ENCODE measurements around the gene CARNS1. TPM values are rescaled to one million over a fixed set of nuclear protein-coding genes. Genes with fewer than 3 reads are reported as not detected.

Gene CARNS1
- total RNA-seq, 1 experiment from 2014 or later, result 0.13 TPM

GRCh38 chr11:67372993-67373647 is 42.4 kb upstream of the CARNS1 start, which contains the start of gene CLCF1:
TSS of gene CLCF1 (minus strand) at chr11:67373598. CDS start at chr11:67373539, 59 bp downstream.
- H3K27ac ChIP-seq (ENCODE audit: low read depth, low read length, poor library complexity, severe bottlenecking), result peak within 1 kb of the TSS; percentile 67
- no peak for DNase-seq (ENCODE audit: low spot score)
- CTCF ChIA-PET, result interaction anchor here (0.7 to 1.7 kb wide), 4 partner anchors 16 to 29 kb away, joined by 4 to 18 read pairs (median 8); partner anchors contain the start of gene PPP1CA
- POLR2A ChIA-PET (ENCODE audit: low non-redundant PET), result interaction anchor here (0.6 to 0.7 kb wide), 2 partner anchors 20 to 23 kb away, joined by 9 to 10 read pairs; no protein-coding TSS in a partner anchor
- no peaks in the 10 kb centered on the region for H3K36me3 ChIP-seq (ENCODE audit: insufficient read depth, low read length, poor library complexity, severe bottlenecking)
- H3K9me3 ChIP-seq (ENCODE audit: low read depth, low read length, poor library complexity, severe bottlenecking), result no peaks in the 10 kb centered on the region
- TF ChIP-seq, protein P1, sequence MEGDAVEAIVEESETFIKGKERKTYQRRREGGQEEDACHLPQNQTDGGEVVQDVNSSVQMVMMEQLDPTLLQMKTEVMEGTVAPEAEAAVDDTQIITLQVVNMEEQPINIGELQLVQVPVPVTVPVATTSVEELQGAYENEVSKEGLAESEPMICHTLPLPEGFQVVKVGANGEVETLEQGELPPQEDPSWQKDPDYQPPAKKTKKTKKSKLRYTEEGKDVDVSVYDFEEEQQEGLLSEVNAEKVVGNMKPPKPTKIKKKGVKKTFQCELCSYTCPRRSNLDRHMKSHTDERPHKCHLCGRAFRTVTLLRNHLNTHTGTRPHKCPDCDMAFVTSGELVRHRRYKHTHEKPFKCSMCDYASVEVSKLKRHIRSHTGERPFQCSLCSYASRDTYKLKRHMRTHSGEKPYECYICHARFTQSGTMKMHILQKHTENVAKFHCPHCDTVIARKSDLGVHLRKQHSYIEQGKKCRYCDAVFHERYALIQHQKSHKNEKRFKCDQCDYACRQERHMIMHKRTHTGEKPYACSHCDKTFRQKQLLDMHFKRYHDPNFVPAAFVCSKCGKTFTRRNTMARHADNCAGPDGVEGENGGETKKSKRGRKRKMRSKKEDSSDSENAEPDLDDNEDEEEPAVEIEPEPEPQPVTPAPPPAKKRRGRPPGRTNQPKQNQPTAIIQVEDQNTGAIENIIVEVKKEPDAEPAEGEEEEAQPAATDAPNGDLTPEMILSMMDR (conservative IDR thresholded peaks at IDR 0.05; ENCODE audit: low read depth, low read length), result no peak
- TF ChIP-seq EZH2 (IDR thresholded peaks at IDR 0.05; ENCODE audit: borderline replicate concordance, low read depth, low read length, poor library complexity, severe bottlenecking), result no peak
- peak within 1 kb of the TSS; percentile 74 for H3K4me3 ChIP-seq (ENCODE audit: low read depth, low read length, poor library complexity, severe bottlenecking)
- intact Hi-C loops (cut with micrococcal nuclease; ENCODE audit: unreplicated experiment), result no loop called here
- H3K27me3 ChIP-seq (replicated peaks; ENCODE audit: insufficient read depth, low read depth, low read length, poor library complexity), result no peaks in the 10 kb centered on the region
- no TSS peak for BruUV-seq (replicated peaks)
- H3K4me1 ChIP-seq (ENCODE audit: insufficient read depth, low read length, poor library complexity, severe bottlenecking), result peaks cover 36% of the 10 kb centered on the region

GRCh38 chr11:67373648-67374570 is 41.6 kb upstream of the CARNS1 start:
- no peak overlapping the region for H3K27ac ChIP-seq (ENCODE audit: low read depth, low read length, poor library complexity, severe bottlenecking)
- no peak for TF ChIP-seq EZH2 (IDR thresholded peaks at IDR 0.05; ENCODE audit: borderline replicate concordance, low read depth, low read length, poor library complexity, severe bottlenecking)
- TF ChIP-seq, protein P1 (conservative IDR thresholded peaks at IDR 0.05; ENCODE audit: low read depth, low read length), result peak; percentile 35; the same call in 1 of the 2 replicates
- peak overlapping the region; percentile 74 for H3K4me3 ChIP-seq (ENCODE audit: low read depth, low read length, poor library complexity, severe bottlenecking)
- peak; percentile 57 for DNase-seq (ENCODE audit: low spot score)
- no peaks in the 10 kb centered on the region for H3K36me3 ChIP-seq (ENCODE audit: insufficient read depth, low read length, poor library complexity, severe bottlenecking)
- no peaks in the 10 kb centered on the region for H3K27me3 ChIP-seq (replicated peaks; ENCODE audit: insufficient read depth, low read depth, low read length, poor library complexity)
- no peaks in the 10 kb centered on the region for H3K9me3 ChIP-seq (ENCODE audit: low read depth, low read length, poor library complexity, severe bottlenecking)
- BruUV-seq (replicated peaks), result no TSS peak
- CTCF ChIA-PET, result interaction anchor here (0.7 to 1.7 kb wide), 4 partner anchors 17 to 28 kb away, joined by 4 to 18 read pairs (median 8); partner anchors contain the start of gene PPP1CA
- intact Hi-C loops (cut with micrococcal nuclease; ENCODE audit: unreplicated experiment), result no loop called here
- peaks cover 36% of the 10 kb centered on the region for H3K4me1 ChIP-seq (ENCODE audit: insufficient read depth, low read length, poor library complexity, severe bottlenecking)
- POLR2A ChIA-PET (ENCODE audit: low non-redundant PET), result interaction anchor here (0.5 to 0.7 kb wide), 3 partner anchors 13 to 22 kb away, joined by 5 to 10 read pairs (median 9); no protein-coding TSS in a partner anchor

DNA sequence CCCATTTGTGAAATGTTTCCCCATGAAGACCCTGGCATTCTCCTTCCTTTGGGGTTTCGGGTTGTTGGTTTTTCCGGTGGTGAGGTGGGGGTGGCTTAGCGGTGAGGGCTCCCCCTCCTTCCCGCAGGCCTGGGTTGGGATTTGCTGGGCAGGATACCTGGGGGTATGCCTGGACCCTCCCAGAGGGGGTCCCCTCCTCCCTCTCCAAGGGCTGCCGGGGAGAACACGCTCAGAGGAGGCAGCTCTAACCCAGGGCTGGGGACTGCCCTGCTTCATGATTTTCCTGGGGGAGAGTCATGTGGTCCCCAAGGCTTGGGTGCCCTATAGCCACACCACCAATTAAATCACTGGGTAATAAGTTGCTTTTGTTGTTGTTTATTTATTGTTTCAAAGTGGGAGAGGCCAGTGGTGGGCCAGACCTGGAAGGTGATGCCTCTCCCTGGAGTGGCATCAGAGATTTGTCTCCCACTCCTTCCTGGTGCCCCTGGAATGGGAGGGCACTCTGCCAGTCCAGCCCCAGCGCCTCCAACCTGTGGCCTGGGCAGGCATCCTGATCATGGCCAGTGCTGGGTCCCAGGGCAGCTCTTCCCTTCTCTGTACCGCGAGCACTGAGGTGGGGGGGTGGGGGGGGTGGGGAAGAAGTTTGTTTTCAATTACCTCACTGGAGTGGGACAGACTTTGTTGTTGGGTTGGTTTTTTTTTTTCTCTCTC is 40.8 kb upstream of the CARNS1 start:
- H3K36me3 ChIP-seq (ENCODE audit: insufficient read depth, low read length, poor library complexity, severe bottlenecking), result no peaks in the 10 kb centered on the region
- H3K27ac ChIP-seq (ENCODE audit: low read depth, low read length, poor library complexity, severe bottlenecking), result no peak overlapping the region
- no TSS peak for BruUV-seq (replicated peaks)
- H3K4me3 ChIP-seq (ENCODE audit: low read depth, low read length, poor library complexity, severe bottlenecking), result no peak overlapping the region
- H3K4me1 ChIP-seq (ENCODE audit: insufficient read depth, low read length, poor library complexity, severe bottlenecking), result peaks cover 36% of the 10 kb centered on the region
- intact Hi-C loops (cut with micrococcal nuclease; ENCODE audit: unreplicated experiment), result no loop called here
- CTCF ChIA-PET, result interaction anchor here (1.5 to 1.7 kb wide), 2 partner anchors 18 to 27 kb away, joined by 9 to 18 read pairs; partner anchors contain the start of gene PPP1CA
- no peaks in the 10 kb centered on the region for H3K27me3 ChIP-seq (replicated peaks; ENCODE audit: insufficient read depth, low read depth, low read length, poor library complexity)
- H3K9me3 ChIP-seq (ENCODE audit: low read depth, low read length, poor library complexity, severe bottlenecking), result no peaks in the 10 kb centered on the region
- POLR2A ChIA-PET (ENCODE audit: low non-redundant PET), result interaction anchor here (0.6 kb wide), 1 partner anchor 28 kb away, joined by 3 read pairs; no protein-coding TSS in a partner anchor
- TF ChIP-seq EZH2 (IDR thresholded peaks at IDR 0.05; ENCODE audit: borderline replicate concordance, low read depth, low read length, poor library complexity, severe bottlenecking), result no peak
- TF ChIP-seq, protein P1 (conservative IDR thresholded peaks at IDR 0.05; ENCODE audit: low read depth, low read length), result no peak
- DNase-seq (ENCODE audit: low spot score), result no peak

Measured in A673 (cell line).